HepG2 (cell line): Measurements from ENCODE around the gene ANKRD44. TPM values are rescaled to one million over a fixed set of nuclear protein-coding genes. Genes with fewer than 3 reads are reported as not detected.
A peak's percentile ranks its signal among the peaks of the same experiment; 100 is the strongest.

Source experiments
- BORCS8-MEF2B ChIP-seq: sonication (generic); formaldehyde crosslinking; IDR thresholded peaks from 2 replicates; pipeline ENCODE4 v1.8.0; 2022; ENCODE audit warnings: mild to moderate bottlenecking, missing genetic modification reagents
- DMAP1 ChIP-seq: IDR thresholded peaks from 2 replicates; pipeline ENCODE4 v1.6.1; 2016
- FOSL2 ChIP-seq: sonication (generic); formaldehyde crosslinking; IDR thresholded peaks from 2 replicates; pipeline ENCODE4 v1.4.0; 2020; ENCODE audit warnings: missing genetic modification reagents
- FOXJ3 ChIP-seq: sonication (generic); formaldehyde crosslinking; IDR thresholded peaks from 2 replicates; pipeline ENCODE4 v1.4.0; 2020; ENCODE audit warnings: missing genetic modification reagents, mild to moderate bottlenecking, borderline replicate concordance
- GATA4 ChIP-seq: sonication (generic); IDR thresholded peaks from 2 replicates; pipeline ENCODE4 v1.6.1; 2016; ENCODE audit warnings: antibody characterized with exemption, low read depth, borderline replicate concordance
- MIER3 ChIP-seq: IDR thresholded peaks from 2 replicates; pipeline ENCODE4 v1.6.1; 2016; ENCODE audit warnings: missing compliant biosample characterization, borderline replicate concordance
- NR1H2 ChIP-seq: sonication (generic); formaldehyde crosslinking; IDR thresholded peaks from 2 replicates; pipeline ENCODE4 v1.8.1; 2022; ENCODE audit warnings: low read depth, missing genetic modification reagents, borderline replicate concordance
- POLR2G ChIP-seq: fragments of 200-400 bp; formaldehyde crosslinking; IDR thresholded peaks from 2 replicates; pipeline ENCODE4 v1.6.1; 2018; ENCODE audit warnings: mild to moderate bottlenecking, low read depth, low read length, moderate library complexity
- ZFX ChIP-seq: sonication (generic); formaldehyde crosslinking; IDR thresholded peaks from 2 replicates; pipeline ENCODE4 v1.4.0; 2020; ENCODE audit warnings: mild to moderate bottlenecking, low read depth, missing genetic modification reagents, moderate library complexity
- ZNF224 ChIP-seq: sonication (generic); formaldehyde crosslinking; IDR thresholded peaks from 2 replicates; pipeline ENCODE4 v1.5.0; 2020; ENCODE audit warnings: mild to moderate bottlenecking, missing genetic modification reagents
- ZNF589 ChIP-seq: sonication (generic); formaldehyde crosslinking; conservative IDR thresholded peaks from 2 replicates; pipeline ENCODE4 v1.8.0; 2022; ENCODE audit warnings: mild to moderate bottlenecking, moderate library complexity, missing genetic modification reagents
- ZNF782 ChIP-seq: sonication (generic); formaldehyde crosslinking; IDR thresholded peaks from 2 replicates; pipeline ENCODE4 v1.4.0; 2020; ENCODE audit warnings: missing genetic modification reagents, mild to moderate bottlenecking, borderline replicate concordance
- polyA plus RNA-seq, 8 experiments: library from polyadenylated mRNA; depleted of rRNA in 3 of 8; stranded (reverse) in 7 of 8; unstranded in 1 of 8; fragments of >200 nt; fragmentation: Illumina TruSeq in 4 of 8; extraction: Trizol in 4 of 8; gene quantifications; 2 replicates each; pipeline versions ENCODE4 v1.2.1 to v1.2.3, GENCODE V29; 2011 to 2016; ENCODE audit warnings: low read depth in 4 of 8, missing spikeins in 1 of 8, mixed read lengths in 1 of 8; ENCODE audit not compliant: insufficient read depth in 1 of 8
- total RNA-seq, 5 experiments: library from RNA; depleted of rRNA; stranded (reverse); fragments of >200 nt; fragmentation: Illumina TruSeq; extraction: Trizol; gene quantifications; 2 replicates each; pipeline ENCODE4 v1.2.3, GENCODE V29; 2016; ENCODE audit warnings: low read depth in 1 of 5
- TF ChIP-seq, protein P1 (sequence below): sonication (generic); formaldehyde crosslinking; IDR thresholded peaks from 2 replicates; pipeline ENCODE4 v1.5.0; 2020; ENCODE audit warnings: mild to moderate bottlenecking, missing genetic modification reagents, borderline replicate concordance
- TF ChIP-seq, protein P2 (sequence below): sonication (generic); formaldehyde crosslinking; IDR thresholded peaks from 2 replicates; pipeline ENCODE4 v1.9.0; 2021; ENCODE audit warnings: missing genetic modification reagents, borderline replicate concordance
- TF ChIP-seq, protein P3 (sequence below): sonication (generic); formaldehyde crosslinking; IDR thresholded peaks from 2 replicates; pipeline ENCODE4 v1.5.0; 2020; ENCODE audit warnings: missing genetic modification reagents
- TF ChIP-seq, protein P4 (sequence below): sonication (generic); formaldehyde crosslinking; IDR thresholded peaks from 2 replicates; pipeline ENCODE4 v1.5.0; 2020; ENCODE audit warnings: mild to moderate bottlenecking, low read depth, missing genetic modification reagents, borderline replicate concordance
- TF ChIP-seq, protein P5 (sequence below): sonication (generic); formaldehyde crosslinking; IDR thresholded peaks from 2 replicates; pipeline ENCODE4 v1.4.0; 2020; ENCODE audit warnings: missing genetic modification reagents, borderline replicate concordance

ANKRD44 gene
- total and polyA plus RNA-seq, 2 of the 13 experiments (the other 11 are each of a cell fraction or from before 2014, with no cell fraction given): 0.04 to 0.11 TPM

DNA sequence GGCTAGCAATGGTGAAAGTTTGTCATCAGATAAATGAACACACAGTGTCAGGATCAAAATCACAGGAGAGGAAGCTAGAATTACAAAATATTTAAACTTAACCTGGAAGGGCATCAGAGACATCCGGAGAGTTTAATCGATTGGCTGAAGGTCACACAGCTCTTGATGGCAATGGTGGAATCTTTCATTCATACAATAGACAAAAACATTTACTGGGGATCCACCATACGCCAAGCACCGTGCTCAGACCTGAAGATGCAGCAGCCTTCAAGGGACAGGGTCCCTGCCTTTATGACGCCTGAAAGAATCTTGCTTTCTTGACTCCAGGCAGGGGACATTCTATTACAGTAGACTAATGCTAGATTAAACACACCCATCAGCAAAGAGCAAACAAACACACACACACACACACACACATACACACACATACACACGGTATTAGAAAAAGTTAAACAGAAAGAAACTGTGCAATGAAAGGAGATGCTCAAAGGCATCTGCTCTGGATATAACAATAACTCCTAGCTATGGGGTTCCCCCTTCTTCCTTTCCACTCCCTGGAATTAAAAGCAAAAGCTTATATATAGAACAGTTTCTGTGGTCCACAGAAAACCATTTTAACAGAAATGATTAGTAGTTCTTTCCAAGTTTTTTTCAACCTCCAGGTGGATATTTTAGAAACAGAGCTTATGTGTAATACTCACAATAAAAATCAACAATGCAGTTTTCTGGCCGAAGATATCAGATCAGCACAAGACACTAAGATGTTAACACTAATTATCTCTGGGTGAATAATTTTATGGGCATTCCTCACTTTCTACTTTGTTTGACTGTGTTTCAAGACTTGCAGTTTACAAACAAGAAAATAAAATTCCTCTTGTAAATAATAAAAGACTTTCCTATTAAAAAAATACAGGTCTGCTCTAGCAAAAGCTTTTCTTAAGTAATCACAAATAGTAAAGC, 151.7 kb downstream of the ANKRD44 start (continued):
- TF ChIP-seq, protein P1, sequence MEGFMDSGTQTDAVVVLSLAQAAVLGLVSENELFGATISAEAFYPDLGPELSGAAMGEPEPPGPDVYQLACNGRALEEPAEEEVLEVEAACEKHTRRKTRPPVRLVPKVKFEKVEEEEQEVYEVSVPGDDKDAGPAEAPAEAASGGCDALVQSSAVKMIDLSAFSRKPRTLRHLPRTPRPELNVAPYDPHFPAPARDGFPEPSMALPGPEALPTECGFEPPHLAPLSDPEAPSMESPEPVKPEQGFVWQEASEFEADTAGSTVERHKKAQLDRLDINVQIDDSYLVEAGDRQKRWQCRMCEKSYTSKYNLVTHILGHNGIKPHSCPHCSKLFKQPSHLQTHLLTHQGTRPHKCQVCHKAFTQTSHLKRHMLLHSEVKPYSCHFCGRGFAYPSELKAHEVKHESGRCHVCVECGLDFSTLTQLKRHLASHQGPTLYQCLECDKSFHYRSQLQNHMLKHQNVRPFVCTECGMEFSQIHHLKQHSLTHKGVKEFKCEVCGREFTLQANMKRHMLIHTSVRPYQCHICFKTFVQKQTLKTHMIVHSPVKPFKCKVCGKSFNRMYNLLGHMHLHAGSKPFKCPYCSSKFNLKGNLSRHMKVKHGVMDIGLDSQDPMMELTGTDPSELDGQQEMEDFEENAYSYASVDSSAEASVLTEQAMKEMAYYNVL (CRISPR knock-in tag): peak; percentile 69
- TF ChIP-seq, protein P2, sequence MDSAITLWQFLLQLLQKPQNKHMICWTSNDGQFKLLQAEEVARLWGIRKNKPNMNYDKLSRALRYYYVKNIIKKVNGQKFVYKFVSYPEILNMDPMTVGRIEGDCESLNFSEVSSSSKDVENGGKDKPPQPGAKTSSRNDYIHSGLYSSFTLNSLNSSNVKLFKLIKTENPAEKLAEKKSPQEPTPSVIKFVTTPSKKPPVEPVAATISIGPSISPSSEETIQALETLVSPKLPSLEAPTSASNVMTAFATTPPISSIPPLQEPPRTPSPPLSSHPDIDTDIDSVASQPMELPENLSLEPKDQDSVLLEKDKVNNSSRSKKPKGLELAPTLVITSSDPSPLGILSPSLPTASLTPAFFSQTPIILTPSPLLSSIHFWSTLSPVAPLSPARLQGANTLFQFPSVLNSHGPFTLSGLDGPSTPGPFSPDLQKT (CRISPR knock-in tag): no peak
- TF ChIP-seq BORCS8-MEF2B (CRISPR knock-in tag): no peak
- TF ChIP-seq, protein P3, sequence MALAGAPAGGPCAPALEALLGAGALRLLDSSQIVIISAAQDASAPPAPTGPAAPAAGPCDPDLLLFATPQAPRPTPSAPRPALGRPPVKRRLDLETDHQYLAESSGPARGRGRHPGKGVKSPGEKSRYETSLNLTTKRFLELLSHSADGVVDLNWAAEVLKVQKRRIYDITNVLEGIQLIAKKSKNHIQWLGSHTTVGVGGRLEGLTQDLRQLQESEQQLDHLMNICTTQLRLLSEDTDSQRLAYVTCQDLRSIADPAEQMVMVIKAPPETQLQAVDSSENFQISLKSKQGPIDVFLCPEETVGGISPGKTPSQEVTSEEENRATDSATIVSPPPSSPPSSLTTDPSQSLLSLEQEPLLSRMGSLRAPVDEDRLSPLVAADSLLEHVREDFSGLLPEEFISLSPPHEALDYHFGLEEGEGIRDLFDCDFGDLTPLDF (CRISPR knock-in tag): no peak
- TF ChIP-seq FOXJ3 (CRISPR knock-in tag): peak; percentile 56; the same call in 1 of the 2 replicates
- TF ChIP-seq, protein P4, sequence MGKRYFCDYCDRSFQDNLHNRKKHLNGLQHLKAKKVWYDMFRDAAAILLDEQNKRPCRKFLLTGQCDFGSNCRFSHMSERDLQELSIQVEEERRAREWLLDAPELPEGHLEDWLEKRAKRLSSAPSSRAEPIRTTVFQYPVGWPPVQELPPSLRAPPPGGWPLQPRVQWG: no peak
- TF ChIP-seq ZNF589 (CRISPR knock-in tag): no peak
- TF ChIP-seq MIER3: no peak
- 0 out of 2 replicates have a peak, but pooled peaks have one; percentile 17 for TF ChIP-seq GATA4
- TF ChIP-seq ZNF224 (CRISPR knock-in tag): no peak
- TF ChIP-seq POLR2G: no peak
- TF ChIP-seq, protein P5, sequence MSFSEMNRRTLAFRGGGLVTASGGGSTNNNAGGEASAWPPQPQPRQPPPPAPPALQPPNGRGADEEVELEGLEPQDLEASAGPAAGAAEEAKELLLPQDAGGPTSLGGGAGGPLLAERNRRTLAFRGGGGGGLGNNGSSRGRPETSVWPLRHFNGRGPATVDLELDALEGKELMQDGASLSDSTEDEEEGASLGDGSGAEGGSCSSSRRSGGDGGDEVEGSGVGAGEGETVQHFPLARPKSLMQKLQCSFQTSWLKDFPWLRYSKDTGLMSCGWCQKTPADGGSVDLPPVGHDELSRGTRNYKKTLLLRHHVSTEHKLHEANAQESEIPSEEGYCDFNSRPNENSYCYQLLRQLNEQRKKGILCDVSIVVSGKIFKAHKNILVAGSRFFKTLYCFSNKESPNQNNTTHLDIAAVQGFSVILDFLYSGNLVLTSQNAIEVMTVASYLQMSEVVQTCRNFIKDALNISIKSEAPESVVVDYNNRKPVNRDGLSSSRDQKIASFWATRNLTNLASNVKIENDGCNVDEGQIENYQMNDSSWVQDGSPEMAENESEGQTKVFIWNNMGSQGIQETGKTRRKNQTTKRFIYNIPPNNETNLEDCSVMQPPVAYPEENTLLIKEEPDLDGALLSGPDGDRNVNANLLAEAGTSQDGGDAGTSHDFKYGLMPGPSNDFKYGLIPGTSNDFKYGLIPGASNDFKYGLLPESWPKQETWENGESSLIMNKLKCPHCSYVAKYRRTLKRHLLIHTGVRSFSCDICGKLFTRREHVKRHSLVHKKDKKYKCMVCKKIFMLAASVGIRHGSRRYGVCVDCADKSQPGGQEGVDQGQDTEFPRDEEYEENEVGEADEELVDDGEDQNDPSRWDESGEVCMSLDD (CRISPR knock-in tag): no peak
- no peak for TF ChIP-seq ZNF782 (CRISPR knock-in tag)
- TF ChIP-seq DMAP1 (CRISPR knock-in tag): no peak
- peak; percentile 57; the same call in 1 of the 2 replicates for TF ChIP-seq FOSL2 (CRISPR knock-in tag)
- no peak for TF ChIP-seq NR1H2 (CRISPR knock-in tag)
- TF ChIP-seq ZFX (CRISPR knock-in tag): 0 out of 2 replicates have a peak, but pooled peaks have one; percentile 23
